Caco-2 (cell line): Measurements from ENCODE around the gene TSPAN31. TPM values are rescaled to one million over a fixed set of nuclear protein-coding genes. Genes with fewer than 3 reads are reported as not detected.

Experiments used
- BruUV-seq: library from RNA; stranded (reverse); fragments of 400-500 nt; replicated peaks from 2 replicates; lab custom pipeline; 2021; lab: Mats Ljungman, UMichigan
- CTCF ChIA-PET: fragments of 300-600 bp; sonication (Branson Sonifier 250); formaldehyde crosslinking; loops from one replicate; lab custom pipeline; 2022; ENCODE audit warnings: antibody characterized with exemption; lab: Charles Lee
- POLR2A ChIA-PET: fragments of 300-600 bp; sonication (Branson Sonifier 250); formaldehyde crosslinking; loops from one replicate; lab custom pipeline; 2022; ENCODE audit warnings: antibody characterized with exemption; lab: Charles Lee
- DNase-seq, 2 experiments: peaks; one replicate each; pipeline versions ENCODE4 v3.0.0 to v3.0.0-alpha.2; 2020 to 2022
- H3K27me3 ChIP-seq: replicated peaks from 2 replicates; pipeline ENCODE4 v1.6.0; 2011; ENCODE audit warnings: low read length; ENCODE audit not compliant: control insufficient read depth, insufficient read depth
- H3K36me3 ChIP-seq: 2 replicates; pipeline ENCODE4 v1.5.1; 2011; ENCODE audit warnings: low read length; ENCODE audit not compliant: control insufficient read depth, insufficient read depth
- H3K4me1 ChIP-seq: fragments of 250-450 bp; sonication (Bioruptor Pico); 2 replicates; pipeline ENCODE4 v1.5.1; 2020; ENCODE audit warnings: mild to moderate bottlenecking
- H3K4me3 ChIP-seq: 2 replicates; pipeline ENCODE4 v1.5.1; 2011; ENCODE audit warnings: low read depth, mild to moderate bottlenecking, control low read depth, low read length
- H3K9me3 ChIP-seq: fragments of 250-450 bp; sonication (Bioruptor Pico); 2 replicates; pipeline ENCODE4 v1.5.1; 2020; ENCODE audit warnings: mild to moderate bottlenecking, moderate library complexity
- H3K27ac Mint-ChIP-seq: one replicate; pipeline ENCODE4 v1.8.0; 2022; ENCODE audit warnings: mixed read lengths; ENCODE audit not compliant: unreplicated experiment
- H3K27me3 Mint-ChIP-seq: one replicate; pipeline ENCODE4 v1.8.0; 2022; ENCODE audit warnings: mixed read lengths; ENCODE audit not compliant: insufficient read depth, unreplicated experiment
- H3K36me3 Mint-ChIP-seq: one replicate; pipeline ENCODE4 v1.8.0; 2022; ENCODE audit warnings: mild to moderate bottlenecking, mixed read lengths; ENCODE audit not compliant: insufficient read depth, unreplicated experiment
- H3K4me1 Mint-ChIP-seq: one replicate; pipeline ENCODE4 v1.8.0; 2022; ENCODE audit warnings: low read depth, mixed read lengths; ENCODE audit not compliant: unreplicated experiment
- H3K4me3 Mint-ChIP-seq: one replicate; pipeline ENCODE4 v1.8.0; 2022; ENCODE audit warnings: mild to moderate bottlenecking, moderate library complexity, mixed read lengths; ENCODE audit not compliant: unreplicated experiment
- H3K9me3 Mint-ChIP-seq: one replicate; pipeline ENCODE4 v1.8.0; 2022; ENCODE audit warnings: mixed read lengths; ENCODE audit not compliant: unreplicated experiment
- intact Hi-C: fragments of 100-400 bp; cut with micrococcal nuclease; formaldehyde crosslinking; loops from one replicate; pipeline ENCODE4 v1.10.0; 2022; ENCODE audit not compliant: unreplicated experiment
- total RNA-seq: library from RNA; stranded (reverse); gene quantifications from 2 replicates; pipeline ENCODE4 v1.2.3, GENCODE V29; 2022
- TF ChIP-seq, protein P1 (sequence below), 2 experiments: fragments of 200-600 bp in 1 of 2; IDR thresholded peaks; 1 replicate in 1 of 2; 2 replicates in 1 of 2; pipeline versions ENCODE4 v1.5.1 to v1.8.0; 2011 to 2022; ENCODE audit warnings: antibody characterized with exemption in 1 of 2, control low read depth in 1 of 2, inconsistent platforms in 1 of 2, low read depth in 1 of 2, low read length in 1 of 2, mild to moderate bottlenecking in 1 of 2, moderate library complexity in 1 of 2; ENCODE audit not compliant: insufficient read depth in 1 of 2, severe bottlenecking in 1 of 2, unreplicated experiment in 1 of 2

The TSPAN31 gene
- total RNA-seq, 1 experiment from 2014 or later: 23.3 TPM

DNA sequence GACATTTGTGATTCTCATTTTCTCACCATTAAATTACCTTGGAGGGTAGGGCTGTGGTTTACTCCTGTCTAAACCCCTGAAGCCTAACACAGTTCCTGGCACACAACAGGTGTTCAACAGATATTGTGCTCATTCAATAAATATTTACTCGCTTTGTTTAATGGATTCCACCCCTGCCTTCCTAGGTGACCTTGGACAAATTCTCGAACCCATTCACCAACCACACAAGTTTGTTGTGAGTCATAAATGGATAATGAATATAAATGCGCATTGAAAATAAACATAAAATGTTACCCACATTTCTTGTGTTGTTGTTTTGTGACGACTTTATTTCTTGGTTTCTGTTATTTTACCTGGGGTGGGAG is 37.4 kb downstream of the TSPAN31 start:
- Mint-ChIP-seq H3K36me3 (peaks cover 15% of the 10 kb centered on the region), H3K27me3 (no peaks in the 10 kb centered on the region), H3K9me3 (no peaks in the 10 kb centered on the region), H3K27ac (no peak overlapping the region), H3K4me1 (no peaks in the 10 kb centered on the region), H3K4me3 (peak overlapping the region; percentile 92)
- Histone ChIP-seq H3K9me3 (no peaks in the 10 kb centered on the region), H3K4me1 (no peaks in the 10 kb centered on the region), H3K36me3 (peaks cover 2% of the 10 kb centered on the region; the same call in 1 of the 2 replicates), H3K27me3 (no peaks in the 10 kb centered on the region), H3K4me3 (peak overlapping the region; percentile 99)
- ChIA-PET CTCF (no interaction called here), POLR2A (no interaction called here)
- no peak for DNase-seq
- TF ChIP-seq, protein P1, sequence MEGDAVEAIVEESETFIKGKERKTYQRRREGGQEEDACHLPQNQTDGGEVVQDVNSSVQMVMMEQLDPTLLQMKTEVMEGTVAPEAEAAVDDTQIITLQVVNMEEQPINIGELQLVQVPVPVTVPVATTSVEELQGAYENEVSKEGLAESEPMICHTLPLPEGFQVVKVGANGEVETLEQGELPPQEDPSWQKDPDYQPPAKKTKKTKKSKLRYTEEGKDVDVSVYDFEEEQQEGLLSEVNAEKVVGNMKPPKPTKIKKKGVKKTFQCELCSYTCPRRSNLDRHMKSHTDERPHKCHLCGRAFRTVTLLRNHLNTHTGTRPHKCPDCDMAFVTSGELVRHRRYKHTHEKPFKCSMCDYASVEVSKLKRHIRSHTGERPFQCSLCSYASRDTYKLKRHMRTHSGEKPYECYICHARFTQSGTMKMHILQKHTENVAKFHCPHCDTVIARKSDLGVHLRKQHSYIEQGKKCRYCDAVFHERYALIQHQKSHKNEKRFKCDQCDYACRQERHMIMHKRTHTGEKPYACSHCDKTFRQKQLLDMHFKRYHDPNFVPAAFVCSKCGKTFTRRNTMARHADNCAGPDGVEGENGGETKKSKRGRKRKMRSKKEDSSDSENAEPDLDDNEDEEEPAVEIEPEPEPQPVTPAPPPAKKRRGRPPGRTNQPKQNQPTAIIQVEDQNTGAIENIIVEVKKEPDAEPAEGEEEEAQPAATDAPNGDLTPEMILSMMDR (IDR thresholded peaks at IDR 0.05; ENCODE audit: insufficient read depth in 1 of 2, low read depth in 1 of 2, low read length in 1 of 2, severe bottlenecking in 1 of 2, unreplicated experiment in 1 of 2): no peak
- intact Hi-C loops: loop anchor here (1.0 kb wide), 1 partner anchor 10 kb away; the partner anchor contains the start of genes EEF1AKMT3 and METTL1
- BruUV-seq: no TSS peak

DNA sequence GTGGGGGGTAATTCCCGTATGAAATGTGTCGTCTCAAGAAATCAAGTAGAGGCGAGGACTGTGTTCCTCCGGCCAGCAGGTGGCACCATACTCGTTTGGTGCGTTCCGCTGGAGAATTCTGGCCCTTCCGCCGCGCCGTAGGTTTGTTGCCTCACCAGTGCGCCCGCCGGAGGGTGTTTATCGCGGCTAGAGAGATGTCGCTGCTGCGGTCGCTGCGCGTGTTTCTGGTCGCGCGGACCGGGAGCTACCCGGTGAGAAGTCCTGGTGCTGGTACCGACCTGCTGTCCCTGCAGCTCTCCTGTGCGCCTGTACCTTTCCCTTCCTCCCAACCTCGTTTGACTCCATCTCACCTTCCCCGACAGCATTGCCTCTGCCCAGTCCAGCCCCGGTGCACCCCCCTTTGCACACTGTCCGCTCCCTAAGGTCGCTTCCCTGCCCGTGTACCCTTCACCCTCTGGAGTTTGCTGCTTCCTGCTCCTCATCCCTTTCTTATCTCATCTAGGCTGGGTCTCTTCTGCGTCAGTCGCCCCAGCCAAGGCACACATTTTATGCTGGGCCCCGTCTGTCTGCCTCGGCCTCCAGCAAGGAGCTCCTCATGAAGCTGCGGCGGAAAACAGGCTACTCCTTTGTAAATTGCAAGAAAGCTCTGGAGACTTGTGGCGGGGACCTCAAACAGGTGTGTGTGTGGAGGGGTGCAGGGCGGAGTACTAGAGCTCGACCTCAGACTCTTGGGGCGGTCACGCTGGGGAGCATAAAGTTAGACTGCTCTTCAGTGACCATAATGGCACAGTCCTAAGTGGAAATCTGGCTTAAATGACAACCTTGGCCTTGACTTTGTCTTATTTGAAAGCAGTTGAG is 38.0 kb downstream of the TSPAN31 start, which contains the start of gene TSFM:
Gene TSFM, plus strand, starts transcription at position 180 of the 858 bp plus-strand sequence. Its CDS starts 15 bp downstream, at position 195.
- Mint-ChIP-seq H3K27me3 (no peaks in the 10 kb centered on the region), H3K4me3 (peak within 1 kb of the TSS; percentile 92), H3K4me1 (no peaks in the 10 kb centered on the region), H3K36me3 (peaks cover 21% of the 10 kb centered on the region), H3K27ac (peak within 1 kb of the TSS; percentile 91), H3K9me3 (no peaks in the 10 kb centered on the region)
- no TSS peak for BruUV-seq
- ChIA-PET CTCF (interaction anchor here (0.6 to 1.0 kb wide), 7 partner anchors 8 to 82 kb away, joined by 3 to 4 read pairs (median 4); partner anchors contain the start of genes EEF1AKMT3 and METTL1), POLR2A (interaction anchor here (1.0 kb wide), 1 partner anchor 11 kb away, joined by 7 read pairs; the partner anchor contains the start of genes EEF1AKMT3 and METTL1)
- Histone ChIP-seq H3K9me3 (no peaks in the 10 kb centered on the region), H3K4me3 (peak within 1 kb of the TSS; percentile 99), H3K27me3 (no peaks in the 10 kb centered on the region), H3K36me3 (peaks cover 2% of the 10 kb centered on the region; the same call in 1 of the 2 replicates), H3K4me1 (no peaks in the 10 kb centered on the region)
- DNase-seq: peak; percentile 93 to 94
- TF ChIP-seq, protein P1 (IDR thresholded peaks at IDR 0.05; ENCODE audit: insufficient read depth in 1 of 2, low read depth in 1 of 2, low read length in 1 of 2, severe bottlenecking in 1 of 2, unreplicated experiment in 1 of 2): peak; percentile 74 to 81
- intact Hi-C loops: loop anchor here (1.0 kb wide), 1 partner anchor 11 kb away; the partner anchor contains the start of genes EEF1AKMT3 and METTL1

DNA sequence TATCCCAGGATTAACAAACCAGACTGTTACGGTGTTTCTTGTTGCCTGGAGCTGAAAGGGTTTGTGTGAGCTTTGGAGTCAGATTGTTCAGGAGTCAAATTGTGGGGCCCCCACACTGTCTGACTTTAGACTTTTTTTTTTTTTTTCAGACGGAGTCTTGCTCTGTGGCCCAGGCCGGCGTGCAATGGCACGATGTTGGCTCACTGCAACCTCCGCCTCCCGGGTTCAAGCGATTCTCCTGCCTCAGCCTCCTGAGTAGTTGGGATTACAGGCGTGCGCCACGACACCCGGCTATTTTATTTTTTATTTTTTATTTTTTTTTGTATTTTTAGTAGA is 38.6 kb downstream of the TSPAN31 start:
- BruUV-seq: no TSS peak
- peaks cover 2% of the 10 kb centered on the region; the same call in 1 of the 2 replicates for H3K36me3 ChIP-seq
- intact Hi-C loops: no loop called here
- H3K4me1 Mint-ChIP-seq: no peaks in the 10 kb centered on the region
- no peaks in the 10 kb centered on the region for H3K4me1 ChIP-seq
- H3K9me3 Mint-ChIP-seq: no peaks in the 10 kb centered on the region
- no peak overlapping the region for H3K27ac Mint-ChIP-seq
- no peak for DNase-seq
- H3K4me3 ChIP-seq: peak overlapping the region; percentile 99
- H3K4me3 Mint-ChIP-seq: peak overlapping the region; percentile 92
- ChIA-PET POLR2A (interaction anchor here (1.0 kb wide), 1 partner anchor 11 kb away, joined by 7 read pairs; the partner anchor contains the start of genes EEF1AKMT3 and METTL1), CTCF (interaction anchor here (0.6 to 1.0 kb wide), 6 partner anchors 9 to 81 kb away, joined by 3 to 4 read pairs (median 4); partner anchors contain the start of genes EEF1AKMT3 and METTL1)
- TF ChIP-seq, protein P1 (IDR thresholded peaks at IDR 0.05; ENCODE audit: insufficient read depth in 1 of 2, low read depth in 1 of 2, low read length in 1 of 2, severe bottlenecking in 1 of 2, unreplicated experiment in 1 of 2): no peak
- H3K27me3 ChIP-seq: no peaks in the 10 kb centered on the region
- no peaks in the 10 kb centered on the region for H3K9me3 ChIP-seq
- H3K27me3 Mint-ChIP-seq: no peaks in the 10 kb centered on the region
- H3K36me3 Mint-ChIP-seq: peaks cover 27% of the 10 kb centered on the region
